ENCODE results near the gene HACD3. TPM values are rescaled to one million over a fixed set of nuclear protein-coding genes. Genes with fewer than 3 reads are reported as not detected.

The HACD3 gene
- total and polyA plus RNA-seq, 2 of the 13 experiments (the other 11 are each of a cell fraction or from before 2014, with no cell fraction given): 73.6 to 161 TPM

DNA sequence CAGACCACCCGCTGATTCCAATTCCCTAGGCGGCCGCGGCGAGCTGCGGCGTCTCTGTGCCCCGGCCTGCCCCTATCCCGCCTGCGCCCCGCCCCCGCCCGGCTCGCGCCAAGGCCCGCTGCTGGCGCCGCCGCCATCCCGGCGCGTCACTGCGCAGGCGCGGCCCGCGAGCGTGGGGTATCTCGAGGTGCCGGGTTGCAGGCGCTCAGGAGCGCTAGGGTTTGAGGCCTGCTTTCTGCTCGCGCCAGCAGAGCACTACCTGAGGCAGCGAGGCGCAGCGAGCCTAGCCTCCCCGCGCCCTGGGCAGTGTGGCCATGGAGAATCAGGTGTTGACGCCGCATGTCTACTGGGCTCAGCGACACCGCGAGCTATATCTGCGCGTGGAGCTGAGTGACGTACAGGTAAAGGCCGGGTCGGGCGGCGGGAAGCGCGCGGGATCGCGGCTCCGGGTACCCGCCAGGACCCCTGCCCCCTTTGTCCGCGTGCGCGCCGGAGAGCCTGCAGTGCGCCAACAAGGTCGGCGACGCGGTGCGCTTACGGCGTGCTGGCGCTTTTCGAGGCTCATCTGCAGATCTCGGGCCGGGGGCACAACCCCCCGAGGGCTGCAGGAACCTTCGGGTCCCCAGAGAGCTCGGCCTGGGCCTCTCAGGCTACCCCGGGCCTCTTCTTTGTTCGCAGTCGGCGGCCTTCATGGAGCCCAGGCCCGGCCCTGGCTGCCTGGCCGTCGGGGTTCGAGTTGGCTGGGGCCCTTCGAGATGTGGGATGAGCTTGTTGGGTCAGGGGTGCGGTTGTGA is at the start of gene HACD3 (continued):
- TF ChIP-seq, protein P1, sequence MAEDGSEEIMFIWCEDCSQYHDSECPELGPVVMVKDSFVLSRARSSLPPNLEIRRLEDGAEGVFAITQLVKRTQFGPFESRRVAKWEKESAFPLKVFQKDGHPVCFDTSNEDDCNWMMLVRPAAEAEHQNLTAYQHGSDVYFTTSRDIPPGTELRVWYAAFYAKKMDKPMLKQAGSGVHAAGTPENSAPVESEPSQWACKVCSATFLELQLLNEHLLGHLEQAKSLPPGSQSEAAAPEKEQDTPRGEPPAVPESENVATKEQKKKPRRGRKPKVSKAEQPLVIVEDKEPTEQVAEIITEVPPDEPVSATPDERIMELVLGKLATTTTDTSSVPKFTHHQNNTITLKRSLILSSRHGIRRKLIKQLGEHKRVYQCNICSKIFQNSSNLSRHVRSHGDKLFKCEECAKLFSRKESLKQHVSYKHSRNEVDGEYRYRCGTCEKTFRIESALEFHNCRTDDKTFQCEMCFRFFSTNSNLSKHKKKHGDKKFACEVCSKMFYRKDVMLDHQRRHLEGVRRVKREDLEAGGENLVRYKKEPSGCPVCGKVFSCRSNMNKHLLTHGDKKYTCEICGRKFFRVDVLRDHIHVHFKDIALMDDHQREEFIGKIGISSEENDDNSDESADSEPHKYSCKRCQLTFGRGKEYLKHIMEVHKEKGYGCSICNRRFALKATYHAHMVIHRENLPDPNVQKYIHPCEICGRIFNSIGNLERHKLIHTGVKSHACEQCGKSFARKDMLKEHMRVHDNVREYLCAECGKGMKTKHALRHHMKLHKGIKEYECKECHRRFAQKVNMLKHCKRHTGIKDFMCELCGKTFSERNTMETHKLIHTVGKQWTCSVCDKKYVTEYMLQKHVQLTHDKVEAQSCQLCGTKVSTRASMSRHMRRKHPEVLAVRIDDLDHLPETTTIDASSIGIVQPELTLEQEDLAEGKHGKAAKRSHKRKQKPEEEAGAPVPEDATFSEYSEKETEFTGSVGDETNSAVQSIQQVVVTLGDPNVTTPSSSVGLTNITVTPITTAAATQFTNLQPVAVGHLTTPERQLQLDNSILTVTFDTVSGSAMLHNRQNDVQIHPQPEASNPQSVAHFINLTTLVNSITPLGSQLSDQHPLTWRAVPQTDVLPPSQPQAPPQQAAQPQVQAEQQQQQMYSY (CRISPR knock-in tag; IDR thresholded peaks at IDR 0.05): 0 out of 2 replicates have a peak, but pooled peaks have one; percentile 49
- TF ChIP-seq ZBTB37 (CRISPR knock-in tag; IDR thresholded peaks at IDR 0.05): 0 out of 2 replicates have a peak, but pooled peaks have one; percentile 27
- no peak for TF ChIP-seq ZMAT5 (CRISPR knock-in tag; IDR thresholded peaks at IDR 0.05; ENCODE audit: borderline replicate concordance, low read depth)
- peak; percentile 45; the same call in 1 of the 2 replicates for TF ChIP-seq KAT8 (CRISPR knock-in tag; IDR thresholded peaks at IDR 0.05)
- TF ChIP-seq ZNF441 (CRISPR knock-in tag; IDR thresholded peaks at IDR 0.05; ENCODE audit: borderline replicate concordance): peak; percentile 70; the same call in 1 of the 2 replicates
- no peak for TF ChIP-seq RFX1 (IDR thresholded peaks at IDR 0.05)
- TF ChIP-seq FOXO4 (CRISPR knock-in tag; conservative IDR thresholded peaks at IDR 0.05): 0 out of 2 replicates have a peak, but pooled peaks have one; percentile 75
- TF ChIP-seq, protein P2, sequence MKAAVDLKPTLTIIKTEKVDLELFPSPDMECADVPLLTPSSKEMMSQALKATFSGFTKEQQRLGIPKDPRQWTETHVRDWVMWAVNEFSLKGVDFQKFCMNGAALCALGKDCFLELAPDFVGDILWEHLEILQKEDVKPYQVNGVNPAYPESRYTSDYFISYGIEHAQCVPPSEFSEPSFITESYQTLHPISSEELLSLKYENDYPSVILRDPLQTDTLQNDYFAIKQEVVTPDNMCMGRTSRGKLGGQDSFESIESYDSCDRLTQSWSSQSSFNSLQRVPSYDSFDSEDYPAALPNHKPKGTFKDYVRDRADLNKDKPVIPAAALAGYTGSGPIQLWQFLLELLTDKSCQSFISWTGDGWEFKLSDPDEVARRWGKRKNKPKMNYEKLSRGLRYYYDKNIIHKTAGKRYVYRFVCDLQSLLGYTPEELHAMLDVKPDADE (CRISPR knock-in tag; IDR thresholded peaks at IDR 0.05): peak; percentile 92; the same call in 1 of the 2 replicates
- TF ChIP-seq, protein P3, sequence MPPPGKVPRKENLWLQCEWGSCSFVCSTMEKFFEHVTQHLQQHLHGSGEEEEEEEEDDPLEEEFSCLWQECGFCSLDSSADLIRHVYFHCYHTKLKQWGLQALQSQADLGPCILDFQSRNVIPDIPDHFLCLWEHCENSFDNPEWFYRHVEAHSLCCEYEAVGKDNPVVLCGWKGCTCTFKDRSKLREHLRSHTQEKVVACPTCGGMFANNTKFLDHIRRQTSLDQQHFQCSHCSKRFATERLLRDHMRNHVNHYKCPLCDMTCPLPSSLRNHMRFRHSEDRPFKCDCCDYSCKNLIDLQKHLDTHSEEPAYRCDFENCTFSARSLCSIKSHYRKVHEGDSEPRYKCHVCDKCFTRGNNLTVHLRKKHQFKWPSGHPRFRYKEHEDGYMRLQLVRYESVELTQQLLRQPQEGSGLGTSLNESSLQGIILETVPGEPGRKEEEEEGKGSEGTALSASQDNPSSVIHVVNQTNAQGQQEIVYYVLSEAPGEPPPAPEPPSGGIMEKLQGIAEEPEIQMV (CRISPR knock-in tag; IDR thresholded peaks at IDR 0.05; ENCODE audit: low read depth): no peak; the same call in 1 of the 2 replicates
- 0 out of 2 replicates have a peak, but pooled peaks have one; percentile 33 for TF ChIP-seq REL (CRISPR knock-in tag; conservative IDR thresholded peaks at IDR 0.05)
- no peak for TF ChIP-seq NR3C1 (CRISPR knock-in tag; IDR thresholded peaks at IDR 0.05)
- peak; percentile 52; the same call in 1 of the 2 replicates for TF ChIP-seq NFATC3 (CRISPR knock-in tag; IDR thresholded peaks at IDR 0.05)
- TF ChIP-seq, protein P4, sequence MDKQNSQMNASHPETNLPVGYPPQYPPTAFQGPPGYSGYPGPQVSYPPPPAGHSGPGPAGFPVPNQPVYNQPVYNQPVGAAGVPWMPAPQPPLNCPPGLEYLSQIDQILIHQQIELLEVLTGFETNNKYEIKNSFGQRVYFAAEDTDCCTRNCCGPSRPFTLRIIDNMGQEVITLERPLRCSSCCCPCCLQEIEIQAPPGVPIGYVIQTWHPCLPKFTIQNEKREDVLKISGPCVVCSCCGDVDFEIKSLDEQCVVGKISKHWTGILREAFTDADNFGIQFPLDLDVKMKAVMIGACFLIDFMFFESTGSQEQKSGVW (CRISPR knock-in tag; IDR thresholded peaks at IDR 0.05; ENCODE audit: borderline replicate concordance): no peak
- TF ChIP-seq ELF4 (CRISPR knock-in tag; IDR thresholded peaks at IDR 0.05; ENCODE audit: borderline replicate concordance): no peak
- TF ChIP-seq MYNN (CRISPR knock-in tag; IDR thresholded peaks at IDR 0.05; ENCODE audit: low read depth): peak; percentile 37; the same call in 1 of the 2 replicates

All from HepG2 (cell line).